ENCODE results near the gene KPNA5. TPM values are rescaled to one million over a fixed set of nuclear protein-coding genes. Genes with fewer than 3 reads are reported as not detected.
"Not testable (repeated sequence)": the region's sequence is repeated elsewhere in the genome, so short reads cannot be mapped to it uniquely, and the experiment has no call there.

KPNA5 gene
- total RNA-seq, result 9.2 and 9.8 TPM in 2 replicates

GRCh38 chr6:116680880-116681672, at the start of gene KPNA5:
TSS of gene KPNA5 (plus strand) at chr6:116681211. CDS start at chr6:116681335, 124 bp downstream.
- intact Hi-C loops (cut with micrococcal nuclease), result loop anchor here (1.0 to 5.0 kb wide), 10 partner anchors 13 to 1971 kb away; partner anchors contain the start of genes CALHM6, CEP85L, GOPC and NUS1

GRCh38 chr6:116631379-116631990, 49.5 kb upstream of the KPNA5 start:
- intact Hi-C loops (cut with micrococcal nuclease), result no loop called here

- intact Hi-C loops (cut with micrococcal nuclease), result no loop called here
Measured at GRCh38 chr6:116633685-116634084, 47.3 kb upstream of the KPNA5 start.

GRCh38 chr6:116648156-116648555, 32.9 kb upstream of the KPNA5 start:
- intact Hi-C loops (cut with micrococcal nuclease), result no loop called here

- intact Hi-C loops (cut with micrococcal nuclease), result no loop called here
Measured at GRCh38 chr6:116649129-116649528, 31.9 kb upstream of the KPNA5 start.

- intact Hi-C loops (cut with micrococcal nuclease), result no loop called here
Measured at GRCh38 chr6:116651916-116652315, 29.1 kb upstream of the KPNA5 start.

GRCh38 chr6:116661594-116661993, 19.4 kb upstream of the KPNA5 start:
- intact Hi-C loops (cut with micrococcal nuclease), result no loop called here

- intact Hi-C loops (cut with micrococcal nuclease), result no loop called here
Measured at GRCh38 chr6:116662202-116662601, 18.8 kb upstream of the KPNA5 start.

- intact Hi-C loops (cut with micrococcal nuclease), result no loop called here
Measured at GRCh38 chr6:116663308-116663707, 17.7 kb upstream of the KPNA5 start.

- intact Hi-C loops (cut with micrococcal nuclease), result not testable (repeated sequence)
Measured at GRCh38 chr6:116664169-116664568, 16.8 kb upstream of the KPNA5 start.

- intact Hi-C loops (cut with micrococcal nuclease), result no loop called here
Measured at GRCh38 chr6:116665464-116665863, 15.5 kb upstream of the KPNA5 start.

GRCh38 chr6:116666869-116667268, 14.1 kb upstream of the KPNA5 start:
- intact Hi-C loops (cut with micrococcal nuclease), result loop anchor here (2.0 kb wide), 1 partner anchor 566 kb away; the partner anchor contains the start of gene NT5DC1

- intact Hi-C loops (cut with micrococcal nuclease), result loop anchor here (1.0 to 2.0 kb wide), 9 partner anchors 14 to 935 kb away; partner anchors contain the start of genes GOPC, KPNA5, NT5DC1 and RWDD1
Measured at GRCh38 chr6:116667623-116668022, 13.4 kb upstream of the KPNA5 start.

GRCh38 chr6:116672306-116672705, 8.7 kb upstream of the KPNA5 start:
- intact Hi-C loops (cut with micrococcal nuclease), result no loop called here

- intact Hi-C loops (cut with micrococcal nuclease), result no loop called here
Measured at GRCh38 chr6:116676021-116676420, 5.0 kb upstream of the KPNA5 start.

GRCh38 chr6:116682334-116682712, 1.3 kb downstream of the KPNA5 start:
- intact Hi-C loops (cut with micrococcal nuclease), result loop anchor here (5.0 kb wide), 3 partner anchors 220 to 1970 kb away; partner anchors contain the start of genes CALHM6, CEP85L and NUS1

- intact Hi-C loops (cut with micrococcal nuclease), result no loop called here
Measured at GRCh38 chr6:116685437-116685993, 4.5 kb downstream of the KPNA5 start.

- intact Hi-C loops (cut with micrococcal nuclease), result not testable (repeated sequence)
Measured at GRCh38 chr6:116686475-116687101, 5.6 kb downstream of the KPNA5 start.

- intact Hi-C loops (cut with micrococcal nuclease), result no loop called here
Measured at GRCh38 chr6:116691154-116691553, 10.1 kb downstream of the KPNA5 start.

- intact Hi-C loops (cut with micrococcal nuclease), result not testable (repeated sequence)
Measured at GRCh38 chr6:116692873-116693272, 11.9 kb downstream of the KPNA5 start.

- intact Hi-C loops (cut with micrococcal nuclease), result not testable (repeated sequence)
Measured at GRCh38 chr6:116693275-116693674, 12.3 kb downstream of the KPNA5 start.

Data from T-helper 1 cell treated with Interleukin-12 subunit alpha and Interleukin-12 subunit beta and Interleukin-4 antibody, amounts not matched to agents 30 ng/mL and 1 ng/mL, for 36 hours (primary cell).